IPS DF 4.7 (cell line): ENCODE data around the gene BUD23.

Experiments
- DNase-seq: peaks from one replicate; pipeline ENCODE4 v3.0.0-alpha.2; 2013; ENCODE audit warnings: low spot score; ENCODE audit errors: extremely low read depth

Gene BUD23

DNA sequence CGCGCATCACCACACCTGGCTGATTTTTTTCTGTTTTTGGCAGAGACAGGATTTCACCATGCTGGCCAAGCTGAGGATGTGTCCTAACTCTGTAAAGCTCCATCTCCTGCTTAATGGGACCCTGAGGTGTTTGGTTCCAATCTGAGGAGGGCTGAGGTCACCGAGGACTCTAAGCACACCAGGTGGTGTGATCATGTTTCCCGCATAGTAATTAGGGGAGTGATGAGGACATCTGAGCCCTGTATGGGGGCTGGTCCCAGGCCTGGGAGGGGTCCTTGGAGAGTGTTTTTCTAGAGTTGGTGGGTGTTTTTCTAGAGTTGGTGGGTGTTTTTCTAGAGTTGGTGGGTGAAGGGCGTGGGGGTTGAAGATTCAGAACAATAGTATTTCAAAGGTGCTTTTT lies 58.2 kb downstream of the BUD23 start:
- peak; percentile 49 for DNase-seq

DNA sequence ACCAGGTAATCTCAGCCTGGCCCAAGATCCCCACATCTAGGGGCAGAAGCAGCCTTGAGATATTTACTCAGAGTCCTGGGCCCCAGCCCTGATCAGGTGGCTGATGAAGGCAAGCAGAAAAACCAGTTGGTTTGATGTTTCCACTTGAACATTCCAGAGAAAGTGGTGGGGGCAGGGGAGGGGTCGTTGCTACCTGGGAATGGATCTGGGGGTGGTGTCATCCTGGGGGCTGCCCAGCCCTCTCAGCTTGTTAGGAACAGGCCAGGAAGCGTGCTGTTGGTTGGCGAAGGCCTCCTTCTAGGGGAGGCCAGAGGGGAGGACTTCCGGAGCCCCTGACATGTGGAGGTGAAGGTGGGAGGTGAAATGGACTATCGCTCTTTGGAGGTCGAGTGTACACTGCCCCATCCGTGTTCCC lies 58.9 kb downstream of the BUD23 start:
- no peak for DNase-seq

- DNase-seq: peak; percentile 78
Measured at GRCh38 chr7:73742753-73743641, 59.6 kb downstream of the BUD23 start.

DNA sequence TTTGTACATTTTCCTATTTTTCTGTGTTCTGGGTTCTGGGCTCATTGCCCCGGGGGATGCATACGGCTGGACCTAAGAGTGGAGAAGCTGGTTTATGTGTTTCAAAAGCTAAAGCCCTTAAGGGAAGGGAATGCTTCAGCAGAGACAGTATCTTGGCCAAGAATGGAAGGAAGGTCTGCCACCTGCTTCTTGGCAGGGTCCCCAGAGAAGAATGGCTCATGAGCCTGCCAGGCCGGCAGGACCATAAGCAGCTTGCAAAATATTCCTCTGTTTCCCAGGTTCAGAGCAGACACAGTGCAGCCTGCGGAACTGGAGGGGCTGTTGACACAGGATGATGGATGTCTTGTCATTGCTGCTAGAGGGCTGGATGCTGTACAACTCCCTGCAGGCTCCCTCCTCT lies 63.0 kb downstream of the BUD23 start:
- DNase-seq: no peak
